A673 (cell line): ENCODE data around the gene SEMA4A.

Experiments
- EZH2 ChIP-seq: fragments of 200-600 bp; sonication (generic); IDR thresholded peaks from 2 replicates; pipeline ENCODE4 v1.6.1; 2017; ENCODE audit warnings: borderline replicate concordance, low read depth, mild to moderate bottlenecking, mixed read lengths, antibody characterized with exemption, low read length; ENCODE audit not compliant: poor library complexity, severe bottlenecking
- TF ChIP-seq, protein P1 (sequence below): fragments of 300-800, 200-600 bp; sonication (generic); conservative IDR thresholded peaks from 2 replicates; pipeline ENCODE4 v1.5.1; 2017; ENCODE audit warnings: low read depth, mild to moderate bottlenecking, antibody characterized with exemption, low read length, moderate library complexity, mixed read lengths

DNA sequence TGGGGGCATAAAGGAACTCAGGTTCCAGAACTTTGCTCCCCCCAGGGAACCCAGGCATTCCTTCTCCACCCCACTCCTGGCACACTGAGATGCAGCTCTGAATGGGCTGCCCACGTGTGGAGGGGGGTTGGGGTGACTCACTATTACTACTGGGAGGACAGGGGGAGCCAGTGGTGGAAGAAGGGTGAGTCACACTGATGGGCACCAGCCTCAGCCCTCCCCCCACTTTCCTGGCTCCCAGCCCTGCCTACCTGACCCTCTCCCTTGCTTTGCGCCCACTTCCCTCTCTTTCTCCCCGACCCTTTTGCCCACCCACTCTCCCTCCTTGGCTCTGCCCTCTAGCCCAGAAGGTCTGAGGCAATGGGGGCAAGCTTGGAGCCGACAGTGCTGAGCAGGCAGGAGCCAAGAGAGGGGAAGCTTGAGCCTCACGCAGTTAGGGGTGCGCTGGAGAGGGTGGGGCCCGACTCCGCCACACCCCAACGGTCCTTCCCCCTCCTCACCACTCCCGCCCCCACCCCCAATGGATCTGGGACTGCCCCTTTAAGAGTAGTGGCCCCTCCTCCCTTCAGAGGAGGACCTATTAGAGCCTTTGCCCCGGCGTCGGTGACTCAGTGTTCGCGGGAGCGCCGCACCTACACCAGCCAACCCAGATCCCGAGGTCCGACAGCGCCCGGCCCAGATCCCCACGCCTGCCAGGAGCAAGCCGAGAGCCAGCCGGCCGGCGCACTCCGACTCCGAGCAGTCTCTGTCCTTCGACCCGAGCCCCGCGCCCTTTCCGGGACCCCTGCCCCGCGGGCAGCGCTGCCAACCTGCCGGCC, 39.1 kb upstream of the SEMA4A start, which contains the start of gene LMNA:
- TF ChIP-seq, protein P1, sequence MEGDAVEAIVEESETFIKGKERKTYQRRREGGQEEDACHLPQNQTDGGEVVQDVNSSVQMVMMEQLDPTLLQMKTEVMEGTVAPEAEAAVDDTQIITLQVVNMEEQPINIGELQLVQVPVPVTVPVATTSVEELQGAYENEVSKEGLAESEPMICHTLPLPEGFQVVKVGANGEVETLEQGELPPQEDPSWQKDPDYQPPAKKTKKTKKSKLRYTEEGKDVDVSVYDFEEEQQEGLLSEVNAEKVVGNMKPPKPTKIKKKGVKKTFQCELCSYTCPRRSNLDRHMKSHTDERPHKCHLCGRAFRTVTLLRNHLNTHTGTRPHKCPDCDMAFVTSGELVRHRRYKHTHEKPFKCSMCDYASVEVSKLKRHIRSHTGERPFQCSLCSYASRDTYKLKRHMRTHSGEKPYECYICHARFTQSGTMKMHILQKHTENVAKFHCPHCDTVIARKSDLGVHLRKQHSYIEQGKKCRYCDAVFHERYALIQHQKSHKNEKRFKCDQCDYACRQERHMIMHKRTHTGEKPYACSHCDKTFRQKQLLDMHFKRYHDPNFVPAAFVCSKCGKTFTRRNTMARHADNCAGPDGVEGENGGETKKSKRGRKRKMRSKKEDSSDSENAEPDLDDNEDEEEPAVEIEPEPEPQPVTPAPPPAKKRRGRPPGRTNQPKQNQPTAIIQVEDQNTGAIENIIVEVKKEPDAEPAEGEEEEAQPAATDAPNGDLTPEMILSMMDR = no peak
- TF ChIP-seq EZH2 = no peak
